Liver (tissue), 9 donors: ENCODE data around the gene EVC. TPM values are rescaled to one million over a fixed set of nuclear protein-coding genes. Genes with fewer than 3 reads are reported as not detected.

Source experiments
- DNase-seq: peaks from one replicate; pipeline ENCODE4 v3.0.0-alpha.2; 2017; ENCODE audit warnings: low spot score
- H3K27ac ChIP-seq, 2 donors: one replicate each; pipeline ENCODE4 v1.7.0; 2013; ENCODE audit warnings: inconsistent platforms in 2 of 2, low read length in 2 of 2, control low read depth in 1 of 2, low read depth in 1 of 2, mild to moderate bottlenecking in 1 of 2
- H3K27me3 ChIP-seq, 4 donors: one replicate each; pipeline versions ENCODE4 v1.6.1 to v1.7.0; 2013; ENCODE audit warnings: low read length in 3 of 4, inconsistent platforms in 1 of 4, mild to moderate bottlenecking in 1 of 4, moderate library complexity in 1 of 4; ENCODE audit not compliant: control insufficient read depth in 4 of 4, insufficient read depth in 4 of 4
- H3K36me3 ChIP-seq, 4 donors: one replicate each; pipeline versions ENCODE4 v1.6.1 to v1.7.0; 2013; ENCODE audit warnings: low read length in 3 of 4, mild to moderate bottlenecking in 3 of 4, low read depth in 1 of 4, moderate library complexity in 1 of 4; ENCODE audit not compliant: control insufficient read depth in 4 of 4, insufficient read depth in 3 of 4
- H3K4me1 ChIP-seq, 4 donors: one replicate each; pipeline versions ENCODE4 v1.6.1 to v1.7.0; 2013; ENCODE audit warnings: low read length in 3 of 4, mild to moderate bottlenecking in 3 of 4, moderate library complexity in 1 of 4; ENCODE audit not compliant: control insufficient read depth in 4 of 4, insufficient read depth in 4 of 4
- H3K4me3 ChIP-seq, 3 donors: one replicate each; pipeline versions ENCODE4 v1.6.1 to v1.7.0; 2013; ENCODE audit warnings: low read length in 3 of 3, control low read depth in 1 of 3, low read depth in 1 of 3, mild to moderate bottlenecking in 1 of 3
- H3K9ac ChIP-seq, 2 donors: one replicate each; pipeline ENCODE4 v1.7.0; 2013; ENCODE audit warnings: low read length in 2 of 2, mild to moderate bottlenecking in 2 of 2, moderate library complexity in 2 of 2, control low read depth in 1 of 2, low read depth in 1 of 2
- H3K9me3 ChIP-seq, 4 donors: one replicate each; pipeline versions ENCODE4 v1.6.1 to v1.7.0; 2013; ENCODE audit warnings: low read length in 3 of 4; ENCODE audit not compliant: control insufficient read depth in 4 of 4
- EGR1 ChIP-seq, 2 donors: IDR thresholded peaks; 2 replicates each; pipeline ENCODE4 v1.6.1; 2016 to 2018; ENCODE audit warnings: antibody characterized with exemption in 2 of 2, low read depth in 2 of 2
- FOXA1 ChIP-seq: IDR thresholded peaks from 2 replicates; pipeline ENCODE4 v1.6.1; 2016; ENCODE audit warnings: antibody characterized with exemption
- GABPA ChIP-seq, 2 donors: IDR thresholded peaks in 1 of 2; conservative IDR thresholded peaks in 1 of 2; 2 replicates each; pipeline ENCODE4 v1.6.1; 2016; ENCODE audit warnings: antibody characterized with exemption in 2 of 2, mild to moderate bottlenecking in 1 of 2, moderate library complexity in 1 of 2
- HNF4A ChIP-seq, 2 donors: conservative IDR thresholded peaks; 2 replicates each; pipeline ENCODE4 v1.6.1; 2016; ENCODE audit warnings: antibody characterized with exemption in 2 of 2, mild to moderate bottlenecking in 2 of 2
- HNF4G ChIP-seq: IDR thresholded peaks from 2 replicates; pipeline ENCODE4 v1.6.1; 2016; ENCODE audit warnings: antibody characterized with exemption
- JUND ChIP-seq, 2 donors: IDR thresholded peaks; 2 replicates each; pipeline ENCODE4 v1.6.1; 2016; ENCODE audit warnings: antibody characterized with exemption in 2 of 2
- TAF1 ChIP-seq: conservative IDR thresholded peaks from 2 replicates; pipeline ENCODE4 v1.6.1; 2016; ENCODE audit warnings: antibody characterized with exemption, mild to moderate bottlenecking
- WGBS: extraction: QIAGEN DNeasy Blood & Tissue Kit; methylation state at CpG from one replicate; pipeline ENCODE4 v1.1.7; 2013; 5-methylcytosine and 5-hydroxymethylcytosine counted together
- polyA plus RNA-seq, 2 donors: library from polyadenylated mRNA; stranded (reverse) in 1 of 2; unstranded in 1 of 2; fragments of 200-250 nt in 1 of 2; fragments of >200 nt in 1 of 2; fragmentation: Nextera tagmentation in 1 of 2; extraction: Ambion mirVana in 1 of 2; gene quantifications; one replicate each; pipeline versions ENCODE4 v1.2.1 to v1.2.3, GENCODE V29; 2013 to 2015
- total RNA-seq, 2 donors: library from RNA; depleted of rRNA; stranded (reverse); fragments of >200 nt; gene quantifications; one replicate each; pipeline ENCODE4 v1.2.3, GENCODE V29; 2014
- TF ChIP-seq, protein P1 (sequence below): IDR thresholded peaks from 2 replicates; pipeline ENCODE4 v1.6.1; 2016; ENCODE audit warnings: antibody characterized with exemption, mild to moderate bottlenecking
- TF ChIP-seq, protein P2 (sequence below): IDR thresholded peaks from 2 replicates; pipeline ENCODE4 v1.6.1; 2016; ENCODE audit warnings: antibody characterized with exemption
- TF ChIP-seq, protein P3 (sequence below): IDR thresholded peaks from 2 replicates; pipeline ENCODE4 v1.6.1; 2016; ENCODE audit warnings: antibody characterized with exemption
- TF ChIP-seq, protein P4 (sequence below): IDR thresholded peaks from 2 replicates; pipeline ENCODE4 v1.6.1; 2016; ENCODE audit warnings: antibody characterized with exemption
- donor health status: healthy.
- donor health status: healthy.
- donor health status: healthy.
- donor health status: healthy.
- donor health status: healthy.

The EVC gene
- total and polyA plus RNA-seq, 4 donors: 0.76 to 10.9 (median 3.2) TPM

DNA sequence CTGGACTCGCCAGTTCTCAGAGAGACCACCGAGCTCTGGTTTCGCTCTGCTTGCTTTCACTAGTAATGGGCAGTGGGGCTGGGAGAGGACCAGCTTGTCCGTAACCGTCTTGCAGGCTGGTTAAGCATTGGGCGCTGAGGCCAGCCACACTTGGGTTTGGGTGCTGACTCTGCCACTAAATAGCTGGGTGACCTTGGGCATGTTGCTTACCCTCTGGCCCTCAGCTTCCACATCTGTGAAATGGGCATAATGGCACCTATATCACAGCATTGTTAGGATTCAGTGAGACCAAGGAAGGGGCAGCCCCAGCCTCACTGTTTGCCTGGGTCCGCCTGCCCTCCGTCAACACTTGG lies 43.5 kb downstream of the EVC start (continued):
- TF ChIP-seq, protein P1, sequence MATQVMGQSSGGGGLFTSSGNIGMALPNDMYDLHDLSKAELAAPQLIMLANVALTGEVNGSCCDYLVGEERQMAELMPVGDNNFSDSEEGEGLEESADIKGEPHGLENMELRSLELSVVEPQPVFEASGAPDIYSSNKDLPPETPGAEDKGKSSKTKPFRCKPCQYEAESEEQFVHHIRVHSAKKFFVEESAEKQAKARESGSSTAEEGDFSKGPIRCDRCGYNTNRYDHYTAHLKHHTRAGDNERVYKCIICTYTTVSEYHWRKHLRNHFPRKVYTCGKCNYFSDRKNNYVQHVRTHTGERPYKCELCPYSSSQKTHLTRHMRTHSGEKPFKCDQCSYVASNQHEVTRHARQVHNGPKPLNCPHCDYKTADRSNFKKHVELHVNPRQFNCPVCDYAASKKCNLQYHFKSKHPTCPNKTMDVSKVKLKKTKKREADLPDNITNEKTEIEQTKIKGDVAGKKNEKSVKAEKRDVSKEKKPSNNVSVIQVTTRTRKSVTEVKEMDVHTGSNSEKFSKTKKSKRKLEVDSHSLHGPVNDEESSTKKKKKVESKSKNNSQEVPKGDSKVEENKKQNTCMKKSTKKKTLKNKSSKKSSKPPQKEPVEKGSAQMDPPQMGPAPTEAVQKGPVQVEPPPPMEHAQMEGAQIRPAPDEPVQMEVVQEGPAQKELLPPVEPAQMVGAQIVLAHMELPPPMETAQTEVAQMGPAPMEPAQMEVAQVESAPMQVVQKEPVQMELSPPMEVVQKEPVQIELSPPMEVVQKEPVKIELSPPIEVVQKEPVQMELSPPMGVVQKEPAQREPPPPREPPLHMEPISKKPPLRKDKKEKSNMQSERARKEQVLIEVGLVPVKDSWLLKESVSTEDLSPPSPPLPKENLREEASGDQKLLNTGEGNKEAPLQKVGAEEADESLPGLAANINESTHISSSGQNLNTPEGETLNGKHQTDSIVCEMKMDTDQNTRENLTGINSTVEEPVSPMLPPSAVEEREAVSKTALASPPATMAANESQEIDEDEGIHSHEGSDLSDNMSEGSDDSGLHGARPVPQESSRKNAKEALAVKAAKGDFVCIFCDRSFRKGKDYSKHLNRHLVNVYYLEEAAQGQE: no peak
- TF ChIP-seq GABPA (IDR thresholded peaks at IDR 0.05 in 1 of 2, conservative IDR thresholded peaks at IDR 0.05 in 1 of 2): no peak
- TF ChIP-seq EGR1 (IDR thresholded peaks at IDR 0.05; ENCODE audit: low read depth in 2 of 2): no peak
- TF ChIP-seq, protein P2, sequence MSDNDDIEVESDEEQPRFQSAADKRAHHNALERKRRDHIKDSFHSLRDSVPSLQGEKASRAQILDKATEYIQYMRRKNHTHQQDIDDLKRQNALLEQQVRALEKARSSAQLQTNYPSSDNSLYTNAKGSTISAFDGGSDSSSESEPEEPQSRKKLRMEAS: no peak
- TF ChIP-seq TAF1: no peak

DNA sequence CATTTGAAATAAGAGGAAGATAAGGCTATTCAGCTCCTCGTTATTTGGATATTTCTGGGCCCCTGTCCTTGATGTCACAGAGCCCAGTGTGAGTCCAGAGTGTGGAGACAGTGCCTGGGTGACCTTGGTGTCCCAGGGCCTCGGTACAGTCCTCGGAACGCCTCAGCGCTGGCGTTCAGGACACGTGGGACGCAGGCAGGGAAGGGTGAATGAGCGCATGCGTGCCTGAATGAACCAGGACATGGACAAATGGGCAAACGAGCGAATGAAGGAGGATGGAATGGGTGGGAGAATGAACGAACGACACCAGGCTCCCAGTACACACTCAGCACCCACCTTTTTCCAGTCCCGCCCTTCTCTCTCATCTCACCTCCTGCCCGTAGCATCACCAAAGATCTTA lies 44.2 kb downstream of the EVC start:
- no peak for DNase-seq
- Histone ChIP-seq H3K9ac (no peak overlapping the region), H3K4me1 (no peaks in the 10 kb centered on the region), H3K27ac (no peak overlapping the region), H3K9me3 (no peaks in the 10 kb centered on the region), H3K36me3 (peaks cover 0 to 32% (median 0%) of the 10 kb centered on the region in 4 donors), H3K4me3 (no peak overlapping the region), H3K27me3 (no peaks in the 10 kb centered on the region)
- TF ChIP-seq, protein P3, sequence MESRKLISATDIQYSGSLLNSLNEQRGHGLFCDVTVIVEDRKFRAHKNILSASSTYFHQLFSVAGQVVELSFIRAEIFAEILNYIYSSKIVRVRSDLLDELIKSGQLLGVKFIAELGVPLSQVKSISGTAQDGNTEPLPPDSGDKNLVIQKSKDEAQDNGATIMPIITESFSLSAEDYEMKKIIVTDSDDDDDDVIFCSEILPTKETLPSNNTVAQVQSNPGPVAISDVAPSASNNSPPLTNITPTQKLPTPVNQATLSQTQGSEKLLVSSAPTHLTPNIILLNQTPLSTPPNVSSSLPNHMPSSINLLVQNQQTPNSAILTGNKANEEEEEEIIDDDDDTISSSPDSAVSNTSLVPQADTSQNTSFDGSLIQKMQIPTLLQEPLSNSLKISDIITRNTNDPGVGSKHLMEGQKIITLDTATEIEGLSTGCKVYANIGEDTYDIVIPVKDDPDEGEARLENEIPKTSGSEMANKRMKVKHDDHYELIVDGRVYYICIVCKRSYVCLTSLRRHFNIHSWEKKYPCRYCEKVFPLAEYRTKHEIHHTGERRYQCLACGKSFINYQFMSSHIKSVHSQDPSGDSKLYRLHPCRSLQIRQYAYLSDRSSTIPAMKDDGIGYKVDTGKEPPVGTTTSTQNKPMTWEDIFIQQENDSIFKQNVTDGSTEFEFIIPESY: no peak
- no peak for TF ChIP-seq FOXA1
- no peak for TF ChIP-seq EGR1 (IDR thresholded peaks at IDR 0.05; ENCODE audit: low read depth in 2 of 2)
- no peak for TF ChIP-seq HNF4G
- TF ChIP-seq, protein P2: no peak
- no peak for TF ChIP-seq GABPA (IDR thresholded peaks at IDR 0.05 in 1 of 2, conservative IDR thresholded peaks at IDR 0.05 in 1 of 2)
- no peak for TF ChIP-seq HNF4A (conservative IDR thresholded peaks at IDR 0.05)
- TF ChIP-seq, protein P4, sequence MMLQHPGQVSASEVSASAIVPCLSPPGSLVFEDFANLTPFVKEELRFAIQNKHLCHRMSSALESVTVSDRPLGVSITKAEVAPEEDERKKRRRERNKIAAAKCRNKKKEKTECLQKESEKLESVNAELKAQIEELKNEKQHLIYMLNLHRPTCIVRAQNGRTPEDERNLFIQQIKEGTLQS: no peak
- TF ChIP-seq JUND (IDR thresholded peaks at IDR 0.05): no peak
- TF ChIP-seq, protein P1: no peak
- TF ChIP-seq TAF1: no peak
- WGBS: 92% methylated on average over 16 of the region's 16 CpGs
